Ishikawa (cell line): ENCODE data around the gene SOCS1.

Experiments
- CEBPB ChIP-seq: IDR thresholded peaks from 2 replicates; pipeline ENCODE4 v1.6.1; 2012
- EP300 ChIP-seq: IDR thresholded peaks from 2 replicates; pipeline ENCODE4 v1.6.1; 2012; ENCODE audit warnings: borderline replicate concordance

- TF ChIP-seq CEBPB (no peak), EP300 (no peak)
These were observed 26.6 kb downstream of the SOCS1 start for GRCh38 chr16:11229432-11229831.
